ENCODE measurements around the gene HECW1.
"Not testable (repeated sequence)": the region's sequence is repeated elsewhere in the genome, so short reads cannot be mapped to it uniquely, and the experiment has no call there.

Gene HECW1

DNA sequence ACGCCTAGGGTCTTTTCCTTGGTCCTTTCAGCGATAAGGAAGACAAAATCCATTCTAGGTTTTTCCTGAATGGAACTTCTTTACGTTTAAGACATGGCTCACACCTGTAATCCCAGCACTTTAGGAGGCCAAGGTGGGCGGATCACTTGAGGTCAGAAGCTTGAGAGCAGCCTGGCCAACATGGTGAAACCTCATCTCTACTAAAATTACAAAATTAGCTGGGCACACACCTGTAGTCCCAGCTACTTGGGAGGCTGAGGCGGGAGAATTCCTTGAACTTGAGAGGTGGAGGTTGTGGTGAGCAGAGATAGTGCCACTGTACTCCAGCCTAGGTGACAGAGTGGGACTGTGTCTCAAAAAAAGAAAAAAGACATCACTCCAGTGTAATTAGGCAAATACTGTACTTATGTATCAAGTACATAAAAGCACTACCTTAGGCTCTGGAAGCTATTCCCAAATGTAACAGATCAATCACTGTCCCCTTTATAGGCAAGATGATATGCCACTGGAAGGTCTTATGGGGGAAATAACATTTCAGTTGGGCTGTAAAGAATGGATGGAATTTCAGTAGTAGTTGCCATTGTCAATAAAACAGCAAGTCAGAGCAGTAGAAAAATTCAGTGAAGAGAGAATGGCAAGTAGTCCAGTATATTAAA, 476.2 kb downstream of the HECW1 start:
- no peak for DNase-seq

GRCh38 chr7:43589133-43589478, 476.7 kb downstream of the HECW1 start:
- no peak for DNase-seq

- no peak for DNase-seq
These were observed 477.3 kb downstream of the HECW1 start for GRCh38 chr7:43589728-43590127.

GRCh38 chr7:43590862-43591557, 478.6 kb downstream of the HECW1 start:
- DNase-seq = no peak

GRCh38 chr7:43591558-43592180, 479.2 kb downstream of the HECW1 start:
- DNase-seq = no peak

DNA sequence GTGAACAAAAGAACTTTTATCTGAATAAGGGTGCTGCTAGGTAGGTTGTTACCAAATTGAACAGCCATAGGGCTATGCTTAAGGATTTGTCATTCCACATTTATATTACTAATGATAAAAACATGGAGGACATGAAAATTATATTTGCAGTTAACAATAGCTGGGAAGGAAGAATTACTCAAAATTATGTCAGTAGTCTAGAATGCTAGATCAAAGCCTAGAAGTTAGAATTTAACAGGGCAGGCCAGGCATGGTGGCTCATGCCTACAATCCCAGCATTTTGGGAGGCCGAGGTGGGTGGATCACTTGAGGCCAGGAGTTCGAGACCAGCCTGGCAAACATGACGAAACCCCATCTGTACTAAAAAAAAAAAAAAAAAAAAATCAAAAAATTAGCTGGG, 479.9 kb downstream of the HECW1 start:
- DNase-seq = no peak

DNA sequence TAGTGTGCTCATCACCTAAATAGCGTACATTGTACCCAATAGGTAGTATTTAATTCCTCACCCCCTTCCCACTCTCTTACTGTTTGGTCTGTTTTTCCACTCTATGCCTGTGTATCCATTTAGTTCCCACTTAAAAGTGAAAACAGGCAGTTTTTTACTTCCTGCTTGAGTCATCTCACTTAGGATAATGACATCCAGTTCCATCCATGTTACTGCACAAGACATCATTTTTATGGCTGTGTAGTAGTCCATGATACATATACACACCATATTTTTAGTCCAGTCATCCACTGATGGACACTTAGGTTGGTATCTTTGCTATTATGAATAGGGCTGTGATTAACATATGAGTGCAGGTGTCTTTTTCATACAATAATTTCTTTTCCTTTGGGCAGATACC, 480.6 kb downstream of the HECW1 start:
- DNase-seq = no peak

- no peak for DNase-seq
These were observed 481.6 kb downstream of the HECW1 start for GRCh38 chr7:43594020-43594419.

DNA sequence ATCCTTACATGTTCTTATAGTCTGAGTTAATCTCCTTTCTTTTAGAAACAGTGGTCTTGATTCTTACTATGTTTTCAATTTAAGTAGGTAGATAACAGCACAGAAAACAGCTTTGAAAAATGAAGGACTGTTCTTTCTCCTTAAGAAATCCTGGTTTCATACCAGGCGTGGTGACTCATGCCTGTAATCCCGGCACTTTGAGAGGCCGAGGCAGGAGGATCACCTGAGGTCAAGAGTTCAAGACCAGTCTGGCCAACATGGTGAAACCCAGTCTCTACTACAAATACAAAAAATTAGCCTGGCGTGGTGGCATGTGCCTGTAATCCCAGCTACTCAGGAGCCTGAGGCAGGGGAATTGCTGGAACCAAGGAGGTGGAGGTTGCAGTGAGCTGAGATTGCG, 484.0 kb downstream of the HECW1 start:
- not testable (repeated sequence) for DNase-seq

GRCh38 chr7:43600056-43600455, 487.6 kb downstream of the HECW1 start:
- no peak for DNase-seq

DNA sequence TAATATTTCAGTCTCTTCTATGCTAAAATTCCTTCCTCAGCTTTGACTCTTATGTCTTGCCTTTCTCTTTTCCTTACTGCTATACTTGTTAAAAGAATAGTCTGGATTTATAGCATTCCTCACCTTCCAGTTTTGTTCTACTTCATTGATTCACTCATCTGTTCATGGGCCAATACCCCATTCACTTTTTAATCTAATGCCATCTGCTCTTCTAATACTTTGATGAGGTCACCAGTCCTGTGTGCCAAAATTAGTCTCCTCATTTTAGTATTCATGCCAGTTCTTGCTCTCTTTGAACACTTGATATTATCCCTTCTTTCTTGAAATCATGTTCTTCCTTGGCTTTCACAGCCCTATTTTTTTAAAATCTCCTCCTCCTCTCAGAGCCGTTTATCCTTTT, 489.8 kb downstream of the HECW1 start:
- no peak for DNase-seq

- no peak for DNase-seq
These were observed 491.8 kb downstream of the HECW1 start for GRCh38 chr7:43604251-43604650.

- DNase-seq = no peak
These were observed 496.6 kb downstream of the HECW1 start for GRCh38 chr7:43609097-43609496.

DNA sequence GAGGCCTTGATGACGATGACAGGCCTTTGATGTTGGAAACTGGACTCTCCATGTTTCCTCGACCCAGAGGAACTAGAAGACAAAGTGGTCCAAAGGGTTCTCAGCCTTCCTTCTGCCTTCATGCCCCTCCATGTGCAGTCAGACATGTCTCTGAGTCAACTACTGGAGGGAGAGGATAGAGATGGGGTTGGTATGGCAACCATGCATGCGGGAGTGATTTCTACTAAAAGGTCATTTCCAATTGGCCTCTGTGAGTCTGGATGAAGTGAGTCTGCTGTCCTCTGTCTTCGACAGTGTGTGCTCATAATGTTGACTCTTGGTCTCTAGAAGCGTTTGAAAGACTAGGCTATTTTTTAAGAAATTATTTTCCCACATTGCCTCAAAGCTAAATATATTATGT, 499.7 kb downstream of the HECW1 start:
- DNase-seq = no peak

DNA sequence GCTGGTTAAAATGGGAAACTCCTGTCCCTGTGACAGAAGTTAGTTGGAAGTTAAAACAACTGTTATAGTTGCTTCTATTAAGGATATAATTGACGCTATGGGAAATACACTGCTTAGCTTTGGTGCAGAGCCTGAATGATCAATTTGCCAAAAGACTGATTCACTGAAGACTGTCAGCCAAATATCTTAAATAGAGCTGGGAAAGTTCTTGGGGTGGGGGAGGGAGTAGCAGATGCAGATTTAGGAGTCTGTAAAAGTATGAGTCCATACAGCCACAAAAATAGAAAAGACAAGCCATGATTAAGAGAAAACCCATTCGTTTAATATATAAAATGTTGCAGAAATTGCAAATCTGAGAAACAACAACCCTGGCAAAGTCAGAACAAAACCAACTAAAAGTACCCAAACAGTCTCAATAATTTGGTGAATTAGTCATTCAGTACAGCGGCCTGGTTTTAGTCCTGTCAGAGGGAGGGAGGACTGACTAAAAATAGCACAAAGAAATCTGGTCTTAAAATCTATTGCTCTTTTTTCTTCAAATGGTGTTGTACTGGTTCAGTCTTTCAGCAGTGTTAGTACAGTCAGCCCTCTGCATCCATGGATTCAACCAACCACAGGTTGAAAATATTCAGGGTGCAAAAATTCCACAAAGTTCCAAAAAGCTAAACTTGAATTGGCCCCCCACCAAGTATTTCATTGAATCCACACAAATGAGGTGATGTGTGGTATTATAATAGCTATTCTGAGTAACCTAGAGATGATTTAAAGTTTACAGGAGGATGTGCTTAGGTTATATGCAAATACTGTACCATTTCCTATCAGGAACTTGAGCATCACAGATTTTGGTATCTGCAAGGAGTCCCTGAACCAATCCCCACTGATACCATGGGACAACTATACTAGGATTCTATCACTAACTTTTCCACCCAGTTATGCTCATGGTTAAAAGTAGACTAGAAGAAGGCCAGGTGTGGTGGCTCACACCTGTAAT, 500.4 kb downstream of the HECW1 start:
- DNase-seq = no peak
